ENCODE measurements around the gene RELL1. TPM values are rescaled to one million over a fixed set of nuclear protein-coding genes. Genes with fewer than 3 reads are reported as not detected.

RELL1 gene
- total RNA-seq, 1 donor from 2014 or later, result 40.6 TPM

GRCh38 chr4:37615059-37615719 lies 71.0 kb downstream of the RELL1 start:
- no peak for DNase-seq (ENCODE audit: low spot score)
- intact Hi-C loops (cut with DNase I), result no loop called here

DNA sequence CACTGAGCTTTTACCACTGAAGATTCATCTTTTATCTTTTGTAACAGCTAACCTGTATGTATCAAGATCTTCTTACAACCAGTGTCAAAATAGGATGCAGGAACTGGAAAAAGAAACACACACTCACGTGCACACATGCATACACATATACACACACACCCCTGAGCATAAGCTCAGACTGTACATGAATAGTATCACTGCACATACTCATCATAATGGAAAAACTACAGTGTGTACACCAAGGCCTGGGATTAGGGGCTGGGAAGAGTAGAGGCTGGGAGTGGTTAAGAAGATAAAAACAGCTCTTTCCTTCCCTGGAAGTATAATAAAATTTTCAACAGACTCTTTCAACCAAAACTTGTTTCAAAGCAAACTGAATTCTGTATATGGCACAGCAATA lies 73.4 kb downstream of the RELL1 start:
- DNase-seq (ENCODE audit: low spot score), result no peak
- intact Hi-C loops (cut with DNase I), result no loop called here

DNA sequence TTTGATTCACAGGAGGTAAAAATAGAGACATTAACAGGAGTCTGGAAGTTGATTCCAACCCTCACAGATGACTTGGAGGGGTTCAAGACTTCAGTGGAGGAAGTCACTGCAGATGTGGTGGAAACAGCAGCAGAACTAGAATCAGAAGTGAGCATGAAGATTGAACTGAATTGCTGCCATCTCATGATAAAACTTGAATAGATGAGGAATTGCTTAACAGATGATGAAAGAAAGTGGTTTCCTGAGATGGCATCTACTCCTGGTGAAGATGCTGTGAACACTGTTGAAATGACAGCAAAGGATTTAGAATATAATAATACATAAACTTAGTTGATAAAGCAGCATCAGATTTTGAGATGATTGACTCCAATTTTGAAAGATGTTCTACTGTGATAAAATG lies 76.5 kb downstream of the RELL1 start:
- intact Hi-C loops (cut with DNase I), result loop anchor here (10.0 kb wide), 1 partner anchor 415 kb away; no protein-coding TSS in a partner anchor

DNA sequence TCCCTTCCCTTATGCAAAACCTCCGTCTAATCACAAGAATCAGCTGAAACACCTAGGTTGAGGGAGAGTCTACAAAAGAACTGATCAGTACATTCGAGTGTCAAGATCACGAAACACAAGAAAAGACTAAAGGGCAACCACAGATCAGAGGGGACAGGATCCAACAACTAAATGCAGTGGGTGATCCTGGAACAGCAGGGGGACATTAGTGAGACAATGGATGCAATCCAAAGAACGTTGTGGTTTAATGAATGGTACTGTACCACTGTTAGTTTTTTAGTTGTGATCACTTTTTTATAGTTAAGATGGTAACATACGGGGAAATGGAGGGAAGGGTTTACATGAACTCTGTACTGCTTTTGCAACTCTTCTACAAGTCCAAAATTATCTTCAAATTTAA lies 79.2 kb downstream of the RELL1 start:
- intact Hi-C loops (cut with DNase I), result loop anchor here (10.0 kb wide), 1 partner anchor 418 kb away; no protein-coding TSS in a partner anchor
- no peak for DNase-seq (ENCODE audit: low spot score)

More for the DNA sequence above, 76.5 kb downstream of the RELL1 start:
- no peak for DNase-seq (ENCODE audit: low spot score)

DNA sequence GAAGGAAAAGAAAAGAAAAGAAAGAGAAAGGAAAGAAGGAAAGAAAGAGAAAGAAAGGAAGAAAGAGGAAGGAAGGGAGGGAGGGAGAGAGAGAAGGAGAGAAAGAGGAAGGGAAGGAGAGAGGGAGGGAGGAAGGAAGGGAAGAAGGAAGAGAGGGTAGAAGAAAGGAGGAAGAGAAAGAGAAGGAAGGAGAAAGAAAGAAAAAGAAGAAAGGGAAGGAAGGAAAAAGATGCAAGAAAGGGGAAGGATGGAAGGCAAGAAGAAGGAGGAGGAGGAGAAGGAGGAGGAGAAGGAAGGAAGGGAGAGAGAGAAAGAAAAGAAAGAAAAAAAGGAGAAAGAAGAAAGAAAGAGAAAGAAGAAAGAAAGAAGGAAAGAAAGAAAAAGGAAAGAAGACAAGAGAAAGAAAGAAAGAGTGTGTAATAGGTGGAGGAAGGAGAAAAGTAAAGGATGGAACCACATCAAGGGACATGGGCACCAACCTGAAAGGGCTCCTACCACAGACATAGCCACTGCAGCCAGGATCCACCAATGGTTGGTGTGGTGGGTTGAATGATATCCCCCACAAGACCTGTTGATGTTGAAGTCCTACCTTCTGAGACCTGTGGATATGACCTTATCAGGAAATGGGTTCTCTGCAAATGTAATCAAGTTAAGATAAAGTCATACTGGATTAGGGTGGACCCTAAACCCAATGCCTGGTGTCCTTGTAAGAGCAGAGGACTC lies 80.2 kb downstream of the RELL1 start:
- intact Hi-C loops (cut with DNase I), result loop anchor here (10.0 kb wide), 1 partner anchor 419 kb away; no protein-coding TSS in a partner anchor

GRCh38 chr4:37604461-37604860 lies 81.7 kb downstream of the RELL1 start:
- DNase-seq (ENCODE audit: low spot score), result no peak
- intact Hi-C loops (cut with DNase I), result loop anchor here (5.0 to 10.0 kb wide), 2 partner anchors 83 to 420 kb away; partner anchors contain the start of gene RELL1

More for the DNA sequence above, 80.2 kb downstream of the RELL1 start:
- no peak for DNase-seq (ENCODE audit: low spot score)

DNA sequence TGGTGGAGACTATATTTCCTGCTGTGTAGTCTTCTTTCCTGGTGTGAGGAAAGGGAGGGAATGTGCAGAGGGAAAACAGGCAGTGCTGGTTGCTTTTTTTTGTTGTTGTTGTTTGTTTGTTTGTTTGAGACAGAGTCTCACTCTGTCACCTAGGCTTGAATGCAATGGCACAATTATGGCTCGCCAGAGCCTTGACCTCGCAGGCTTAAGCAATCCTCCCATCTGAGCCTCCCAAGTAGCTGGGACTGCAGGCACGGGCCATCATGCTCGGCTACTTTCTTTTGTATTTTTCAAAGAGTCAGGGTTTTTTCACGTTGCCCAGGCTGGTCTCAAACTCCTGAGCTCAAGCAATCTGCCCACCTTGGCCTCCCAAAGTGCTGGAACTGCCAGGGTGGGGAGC lies 82.5 kb downstream of the RELL1 start:
- no peak for DNase-seq (ENCODE audit: low spot score)

GRCh38 chr4:37603070-37603468 lies 83.1 kb downstream of the RELL1 start:
- intact Hi-C loops (cut with DNase I), result loop anchor here (2.0 to 10.0 kb wide), 3 partner anchors 84 to 422 kb away; partner anchors contain the start of gene RELL1
- DNase-seq (ENCODE audit: low spot score), result peak; percentile 93

More for the DNA sequence above, 82.5 kb downstream of the RELL1 start:
- intact Hi-C loops (cut with DNase I), result loop anchor here (2.0 to 10.0 kb wide), 3 partner anchors 84 to 421 kb away; partner anchors contain the start of gene RELL1

GRCh38 chr4:37602454-37603069 lies 83.6 kb downstream of the RELL1 start:
- DNase-seq (ENCODE audit: low spot score), result no peak
- intact Hi-C loops (cut with DNase I), result loop anchor here (2.0 to 10.0 kb wide), 3 partner anchors 85 to 422 kb away; partner anchors contain the start of gene RELL1

GRCh38 chr4:37601531-37601930 lies 84.6 kb downstream of the RELL1 start:
- intact Hi-C loops (cut with DNase I), result loop anchor here (5.0 to 10.0 kb wide), 2 partner anchors 86 to 423 kb away; partner anchors contain the start of gene RELL1
- DNase-seq (ENCODE audit: low spot score), result no peak

DNA sequence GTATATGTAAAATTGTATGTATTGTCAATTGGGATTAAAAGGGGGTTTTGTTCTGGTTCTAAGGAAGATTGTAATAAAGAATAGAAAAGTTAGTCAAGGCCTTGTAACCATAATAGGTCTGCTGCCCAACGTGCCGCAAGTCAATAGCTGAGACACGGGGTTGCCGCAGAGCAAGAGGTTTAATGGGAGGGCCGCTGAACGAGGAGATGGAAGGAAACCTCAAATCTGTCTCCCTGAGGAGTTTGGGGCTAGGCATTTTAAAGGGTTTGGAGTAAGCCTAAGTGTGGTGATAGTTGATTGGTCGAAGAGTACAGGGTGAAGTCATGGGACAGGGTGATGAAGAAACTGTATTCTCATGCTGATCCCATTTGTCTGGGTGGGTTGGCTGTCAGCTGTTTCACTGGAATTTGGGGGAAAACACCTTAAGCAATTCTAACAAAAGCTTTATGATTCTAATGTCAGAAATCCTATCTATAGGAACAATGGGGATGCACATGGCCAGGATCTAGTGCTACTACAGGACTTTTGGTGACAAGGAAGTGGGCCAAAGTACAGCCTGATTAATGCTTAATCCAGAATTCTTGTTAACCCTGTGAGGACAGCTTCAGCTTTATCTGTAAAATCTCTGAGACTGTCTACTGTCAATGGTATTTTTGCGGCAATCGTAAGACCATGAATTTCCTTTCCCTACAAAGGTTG lies 86.9 kb downstream of the RELL1 start:
- DNase-seq (ENCODE audit: low spot score), result no peak
- intact Hi-C loops (cut with DNase I), result no loop called here

DNA sequence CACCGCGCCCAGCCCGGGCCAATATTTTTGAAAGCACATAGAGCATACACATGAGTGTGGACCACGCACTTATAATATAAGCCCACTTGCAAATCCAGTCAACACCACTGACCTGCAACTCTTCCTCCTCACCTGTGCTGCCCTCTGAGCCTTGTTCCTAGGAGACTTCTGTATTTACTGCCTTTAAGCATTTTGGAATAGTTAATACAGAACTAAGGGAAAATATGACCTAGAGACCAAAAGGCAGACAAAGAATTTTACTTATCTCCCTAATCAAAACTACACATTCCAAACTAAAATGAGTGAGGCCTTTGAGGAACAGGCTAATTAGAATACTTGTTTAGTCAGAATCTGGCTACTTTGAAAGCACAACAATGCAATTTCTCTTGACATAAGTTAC lies 89.1 kb downstream of the RELL1 start:
- intact Hi-C loops (cut with DNase I), result no loop called here
- DNase-seq (ENCODE audit: low spot score), result no peak

DNA sequence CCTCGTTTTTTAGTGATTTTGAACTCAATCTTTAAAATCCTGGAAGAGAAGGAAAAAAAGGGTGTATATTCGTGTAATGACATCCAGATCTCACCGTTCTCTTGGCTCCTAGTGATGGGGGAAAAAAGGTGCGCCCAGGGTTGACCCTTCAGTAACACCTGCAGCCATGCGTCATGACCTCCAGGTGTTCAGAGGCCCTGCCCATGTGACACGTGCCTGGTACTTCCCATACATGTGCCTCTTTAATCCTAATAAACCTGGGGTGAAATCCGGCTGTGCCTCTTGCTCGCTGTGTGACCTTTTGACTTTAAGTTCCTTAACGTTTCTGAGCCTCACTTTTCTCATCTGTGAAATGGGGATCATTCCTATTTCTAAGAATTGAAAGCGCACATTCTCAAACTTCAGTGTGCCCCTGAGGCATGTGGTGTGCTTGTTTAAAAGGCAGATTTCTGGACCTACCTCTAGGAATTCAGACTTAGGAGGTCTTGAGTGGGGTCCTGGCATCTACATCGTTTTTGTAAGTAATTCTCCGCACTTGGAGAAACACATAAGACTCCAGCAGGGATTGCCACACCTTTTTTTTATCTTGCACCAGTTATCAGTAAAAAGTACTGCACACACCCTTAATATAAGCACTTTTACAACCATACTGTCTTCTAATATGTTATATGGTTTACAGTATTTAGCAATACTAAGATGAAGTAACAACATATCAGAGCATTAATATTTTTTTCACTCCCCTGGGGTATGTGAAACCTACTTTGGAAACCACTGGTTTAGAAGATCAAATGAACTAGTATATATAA lies 90.1 kb downstream of the RELL1 start:
- DNase-seq (ENCODE audit: low spot score), result no peak
- intact Hi-C loops (cut with DNase I), result no loop called here

DNA sequence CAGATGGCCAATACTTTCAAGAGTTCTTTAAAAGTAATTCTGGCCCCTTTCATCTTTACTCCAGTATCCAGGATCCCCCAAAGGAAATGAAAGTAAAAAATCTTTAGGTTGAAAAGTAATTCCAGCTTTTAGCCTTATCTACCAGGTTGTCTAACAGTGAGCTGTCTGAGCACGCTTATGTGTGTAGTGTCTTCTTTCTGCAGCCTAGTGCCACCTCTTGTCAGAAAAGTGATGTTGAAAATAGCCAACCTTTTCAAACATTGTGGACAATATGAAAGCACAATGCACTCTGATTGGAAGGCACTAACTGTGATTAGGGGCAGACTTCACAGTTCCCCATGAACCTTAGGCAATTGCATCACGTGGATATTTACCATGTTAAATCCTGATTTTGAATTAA lies 92.1 kb downstream of the RELL1 start:
- intact Hi-C loops (cut with DNase I), result no loop called here
- no peak for DNase-seq (ENCODE audit: low spot score)

DNA sequence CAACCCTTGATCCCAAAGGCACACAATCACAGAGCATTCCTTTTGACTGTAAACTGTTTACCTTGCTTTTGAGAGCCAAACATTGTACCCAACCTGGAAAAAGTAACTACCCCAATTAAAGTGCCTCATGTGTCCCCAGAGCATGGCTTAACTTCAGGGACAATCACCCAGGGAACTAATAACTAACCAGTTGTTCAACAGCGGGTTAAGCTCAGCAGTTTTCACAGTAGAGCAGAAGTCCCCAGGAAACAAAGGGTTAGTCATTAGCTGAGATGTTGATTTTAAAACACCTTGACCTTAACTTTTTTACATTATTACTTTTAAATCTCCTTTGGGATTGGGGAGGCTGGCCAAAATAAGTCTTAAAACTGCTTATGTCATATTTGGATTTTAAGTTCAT lies 94.8 kb downstream of the RELL1 start:
- intact Hi-C loops (cut with DNase I), result no loop called here
- DNase-seq (ENCODE audit: low spot score), result no peak

DNA sequence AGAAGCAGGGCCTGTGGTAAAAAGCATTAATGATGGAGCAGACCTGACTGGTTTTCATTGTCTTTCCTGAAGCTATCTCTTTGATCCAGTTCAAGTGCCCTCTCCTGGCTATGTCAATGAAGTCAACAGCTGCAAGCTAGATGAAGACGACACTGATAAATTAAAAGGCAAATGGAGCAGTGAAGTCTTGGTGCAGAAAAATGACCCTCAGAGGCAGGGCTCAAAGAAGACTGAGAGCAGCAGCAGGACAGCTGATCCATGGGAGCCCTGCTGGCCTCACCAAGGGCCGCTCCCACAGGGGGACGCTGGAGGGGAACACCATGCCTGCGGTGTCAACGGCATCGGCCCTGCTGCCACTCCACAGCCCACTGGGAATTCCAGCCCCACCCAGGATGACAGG lies 96.2 kb downstream of the RELL1 start:
- intact Hi-C loops (cut with DNase I), result no loop called here
- DNase-seq (ENCODE audit: low spot score), result no peak

DNA sequence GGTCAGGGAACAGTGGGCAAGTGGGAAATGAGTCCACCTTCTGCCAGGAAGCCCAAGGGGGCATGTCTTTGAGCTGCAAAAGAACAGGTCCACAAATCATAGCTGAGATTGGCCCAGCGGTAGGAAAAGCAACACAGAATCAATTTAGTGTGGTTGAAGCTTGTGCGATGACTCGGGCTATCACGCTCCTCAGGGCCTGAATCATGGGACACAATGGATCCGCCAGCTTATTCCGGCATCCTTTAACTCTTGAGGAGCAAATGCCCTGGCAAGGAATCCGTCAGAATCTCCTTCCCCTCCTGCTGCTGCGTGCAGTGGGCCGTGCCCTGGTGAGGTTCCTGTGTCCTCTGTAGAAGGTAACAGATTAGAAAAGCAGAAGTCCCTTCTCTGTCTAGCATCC lies 98.0 kb downstream of the RELL1 start:
- intact Hi-C loops (cut with DNase I), result no loop called here
- no peak for DNase-seq (ENCODE audit: low spot score)

- intact Hi-C loops (cut with DNase I), result no loop called here
- DNase-seq (ENCODE audit: low spot score), result no peak
These were observed 100.0 kb downstream of the RELL1 start for GRCh38 chr4:37586194-37586593.

Measured in cardiac septum (tissue), 1 donor.